HCT116 (cell line): ENCODE measurements around the gene SOWAHB.

Experiments used
- ATF3 ChIP-seq: IDR thresholded peaks from 2 replicates; pipeline ENCODE4 v1.6.1; 2012
- CTCF ChIP-seq, 3 experiments: fragments of 200-600 bp in 1 of 3; sonication (generic) in 1 of 3; IDR thresholded peaks in 2 of 3; conservative IDR thresholded peaks in 1 of 3; 2 replicates each; pipeline ENCODE4 v1.5.1; 2012 to 2017; ENCODE audit warnings: low read depth in 2 of 3, low read length in 2 of 3, antibody characterized with exemption in 1 of 3, borderline replicate concordance in 1 of 3, control low read depth in 1 of 3, mild to moderate bottlenecking in 1 of 3, mixed read lengths in 1 of 3, mixed run types in 1 of 3, moderate library complexity in 1 of 3; ENCODE audit not compliant: insufficient read depth in 1 of 3
- EZH2 ChIP-seq: fragments of 200-600 bp; sonication (generic); IDR thresholded peaks from 2 replicates; pipeline ENCODE4 v1.6.1; 2017; ENCODE audit warnings: antibody characterized with exemption, mixed run types
- JUND ChIP-seq: IDR thresholded peaks from 2 replicates; pipeline ENCODE4 v1.6.1; 2012
- MAX ChIP-seq: IDR thresholded peaks from 2 replicates; pipeline ENCODE4 v1.6.1; 2012
- POLR2A ChIP-seq: IDR thresholded peaks from 2 replicates; pipeline ENCODE4 v1.7.0; 2011; ENCODE audit warnings: borderline replicate concordance; ENCODE audit not compliant: insufficient read depth, insufficient read length; ENCODE audit errors: extremely low read depth
- POLR2AphosphoS5 ChIP-seq: IDR thresholded peaks from 2 replicates; pipeline ENCODE4 v1.6.1; 2011; ENCODE audit warnings: mild to moderate bottlenecking, low read depth, low read length, moderate library complexity
- REST ChIP-seq: IDR thresholded peaks from 2 replicates; pipeline ENCODE4 v1.6.1; 2012; ENCODE audit warnings: low read depth
- YY1 ChIP-seq: IDR thresholded peaks from 2 replicates; pipeline ENCODE4 v1.6.1; 2011; ENCODE audit warnings: low read length, low read depth, moderate library complexity, mild to moderate bottlenecking; ENCODE audit not compliant: insufficient replicate concordance; ENCODE audit errors: extremely low read depth
- ZNF274 ChIP-seq: fragments of 200-500 bp; sonication (Bioruptor generic); IDR thresholded peaks from 2 replicates; pipeline ENCODE4 v1.6.1; 2014; ENCODE audit warnings: mild to moderate bottlenecking, low read depth, low read length, inconsistent platforms

- TF ChIP-seq CTCF (IDR thresholded peaks at IDR 0.05 in 2 of 3, conservative IDR thresholded peaks at IDR 0.05 in 1 of 3; ENCODE audit: borderline replicate concordance in 1 of 3, insufficient read depth in 1 of 3, low read depth in 2 of 3, low read length in 2 of 3), result no peak
- TF ChIP-seq EZH2, result no peak
- no peak for TF ChIP-seq MAX
- TF ChIP-seq ATF3, result no peak
- TF ChIP-seq POLR2A, result no peak
- no peak for TF ChIP-seq YY1
- no peak for TF ChIP-seq REST
- no peak for TF ChIP-seq POLR2AphosphoS5
- TF ChIP-seq ZNF274, result no peak
- no peak for TF ChIP-seq JUND
Observed at GRCh38 chr4:76947369-76947768, 49.4 kb upstream of the SOWAHB start.
